Kidney epithelial cell (primary cell): ENCODE data around the gene EVPL. TPM values are rescaled to one million over a fixed set of nuclear protein-coding genes. Genes with fewer than 3 reads are reported as not detected.

Source experiments
- DNase-seq: peaks from one replicate; pipeline ENCODE4 v3.0.0-alpha.2; 2010; ENCODE audit warnings: low read depth
- H3K27me3 ChIP-seq: 2 replicates; pipeline ENCODE4 v1.6.0; 2011; ENCODE audit warnings: low read length; ENCODE audit not compliant: control insufficient read depth, insufficient read depth
- H3K36me3 ChIP-seq: 2 replicates; pipeline ENCODE4 v1.5.1; 2011; ENCODE audit warnings: low read length; ENCODE audit not compliant: control insufficient read depth, insufficient read depth
- H3K4me3 ChIP-seq: 2 replicates; pipeline ENCODE4 v1.5.1; 2011; ENCODE audit warnings: low read depth, mild to moderate bottlenecking, control low read depth, low read length
- CTCF ChIP-seq: IDR thresholded peaks from 2 replicates; pipeline ENCODE4 v1.5.1; 2011; ENCODE audit warnings: mild to moderate bottlenecking, moderate library complexity, low read length, control low read depth, inconsistent platforms; ENCODE audit not compliant: insufficient read depth, poor library complexity, severe bottlenecking
- total RNA-seq: library from RNA; depleted of rRNA; stranded (reverse); fragments of >200 nt; gene quantifications from 2 replicates; pipeline ENCODE4 v1.2.3, GENCODE V29; 2015

Gene EVPL
- total RNA-seq, 1 donor from 2014 or later = 8.8 TPM

- H3K4me3 ChIP-seq = no peak overlapping the region
- TF ChIP-seq CTCF = no peak
- H3K36me3 ChIP-seq = no peaks in the 10 kb centered on the region
- H3K27me3 ChIP-seq = no peaks in the 10 kb centered on the region
- no peak for DNase-seq
Observed at GRCh38 chr17:75981019-75981615, 46.0 kb downstream of the EVPL start.

GRCh38 chr17:75980188-75981018, 46.7 kb downstream of the EVPL start:
- no peak for DNase-seq

GRCh38 chr17:75979705-75980187, 47.4 kb downstream of the EVPL start:
- TF ChIP-seq CTCF = no peak
- H3K27me3 ChIP-seq = no peaks in the 10 kb centered on the region
- H3K4me3 ChIP-seq = peak overlapping the region; percentile 77
- no peaks in the 10 kb centered on the region for H3K36me3 ChIP-seq
- peak; percentile 16 for DNase-seq

More at GRCh38 chr17:75980188-75981018, 46.7 kb downstream of the EVPL start:
- no peak for TF ChIP-seq CTCF
- no peaks in the 10 kb centered on the region for H3K27me3 ChIP-seq
- no peaks in the 10 kb centered on the region for H3K36me3 ChIP-seq
- peak overlapping the region; percentile 77 for H3K4me3 ChIP-seq

- Histone ChIP-seq H3K36me3 (no peaks in the 10 kb centered on the region), H3K4me3 (peak within 1 kb of the TSS; percentile 77), H3K27me3 (no peaks in the 10 kb centered on the region)
- peak; percentile 10 for TF ChIP-seq CTCF
- DNase-seq = peak; percentile 80
Observed at GRCh38 chr17:75978938-75979704, 48.0 kb downstream of the EVPL start, which contains the start of the genes ACOX1 and TEN1. TSS of gene ACOX1 (minus strand) at chr17:75979166. CDS start at chr17:75979073, 93 bp downstream. TSS of gene TEN1 (plus strand) at chr17:75979240. CDS start at chr17:75986193, 6,953 bp downstream.

GRCh38 chr17:75976175-75976848, 50.8 kb downstream of the EVPL start:
- Histone ChIP-seq H3K36me3 (no peaks in the 10 kb centered on the region), H3K27me3 (no peaks in the 10 kb centered on the region), H3K4me3 (no peak overlapping the region)
- TF ChIP-seq CTCF = no peak
- DNase-seq = no peak
